ENCODE results near the gene PLXNA4. TPM values are rescaled to one million over a fixed set of nuclear protein-coding genes. Genes with fewer than 3 reads are reported as not detected.

PLXNA4 gene
- total RNA-seq, 1 experiment from 2014 or later: 0.02 TPM

GRCh38 chr7:132446260-132446659 is 130.0 kb downstream of the PLXNA4 start:
- no peak for DNase-seq (ENCODE audit: extremely low read depth, low read depth)

GRCh38 chr7:132443761-132444520 is 132.3 kb downstream of the PLXNA4 start:
- no peak for DNase-seq (ENCODE audit: extremely low read depth, low read depth)

- no peak for DNase-seq (ENCODE audit: extremely low read depth, low read depth)
These were observed 134.3 kb downstream of the PLXNA4 start for GRCh38 chr7:132441935-132442334.

- peak; percentile 9 for DNase-seq (ENCODE audit: extremely low read depth, low read depth)
These were observed 136.1 kb downstream of the PLXNA4 start for GRCh38 chr7:132440151-132440550.

- no peak for DNase-seq (ENCODE audit: extremely low read depth, low read depth)
These were observed 137.3 kb downstream of the PLXNA4 start for GRCh38 chr7:132438926-132439325.

GRCh38 chr7:132437730-132438129 is 138.5 kb downstream of the PLXNA4 start:
- no peak for DNase-seq (ENCODE audit: extremely low read depth, low read depth)

GRCh38 chr7:132436121-132436520 is 140.1 kb downstream of the PLXNA4 start:
- no peak for DNase-seq (ENCODE audit: extremely low read depth, low read depth)

GRCh38 chr7:132435016-132435990 is 141.0 kb downstream of the PLXNA4 start:
- no peak for DNase-seq (ENCODE audit: extremely low read depth, low read depth)

- DNase-seq (ENCODE audit: extremely low read depth, low read depth): no peak
These were observed 142.2 kb downstream of the PLXNA4 start for GRCh38 chr7:132434041-132434440.

- no peak for DNase-seq (ENCODE audit: extremely low read depth, low read depth)
These were observed 143.0 kb downstream of the PLXNA4 start for GRCh38 chr7:132433301-132433700.

GRCh38 chr7:132430861-132431822 is 145.1 kb downstream of the PLXNA4 start:
- DNase-seq (ENCODE audit: extremely low read depth, low read depth): no peak

- no peak for DNase-seq (ENCODE audit: extremely low read depth, low read depth)
These were observed 146.0 kb downstream of the PLXNA4 start for GRCh38 chr7:132430041-132430855.

- DNase-seq (ENCODE audit: extremely low read depth, low read depth): no peak
These were observed 147.1 kb downstream of the PLXNA4 start for GRCh38 chr7:132429181-132429580.

- no peak for DNase-seq (ENCODE audit: extremely low read depth, low read depth)
These were observed 147.9 kb downstream of the PLXNA4 start for GRCh38 chr7:132428247-132428919.

GRCh38 chr7:132425942-132426341 is 150.3 kb downstream of the PLXNA4 start:
- no peak for DNase-seq (ENCODE audit: extremely low read depth, low read depth)

GRCh38 chr7:132424821-132425724 is 151.2 kb downstream of the PLXNA4 start:
- no peak for DNase-seq (ENCODE audit: extremely low read depth, low read depth)

- no peak for DNase-seq (ENCODE audit: extremely low read depth, low read depth)
These were observed 152.0 kb downstream of the PLXNA4 start for GRCh38 chr7:132424277-132424676.
